ENCODE measurements around the gene ZSCAN23. TPM values are rescaled to one million over a fixed set of nuclear protein-coding genes. Genes with fewer than 3 reads are reported as not detected.

ZSCAN23 gene
- total RNA-seq, 2 donors from 2014 or later, result 2.3 to 8.3 TPM

- H3K9me3 ChIP-seq, result no peaks in the 10 kb centered on the region
- H3K36me3 ChIP-seq (replicated peaks in 1 of 2; ENCODE audit: insufficient read depth in 1 of 2, low read depth in 2 of 2), result no peaks in the 10 kb centered on the region
- DNase-seq (no peak), ATAC-seq (no peak)
- no peak overlapping the region for H3K27ac ChIP-seq
- no peaks in the 10 kb centered on the region for H3K27me3 ChIP-seq
- H3K4me3 ChIP-seq, result no peak overlapping the region
- intact Hi-C loops (cut with DNase I), result no loop called here
- H3K4me1 ChIP-seq, result no peaks in the 10 kb centered on the region
- no peak for TF ChIP-seq CTCF (IDR thresholded peaks at IDR 0.05)
Observed at GRCh38 chr6:28424163-28424562, 19.1 kb downstream of the ZSCAN23 start.

- H3K4me3 ChIP-seq, result no peak overlapping the region
- intact Hi-C loops (cut with DNase I), result no loop called here
- 88 to 92% methylated on average over 1 of the region's 1 CpG for WGBS, 2 donors
- no peaks in the 10 kb centered on the region for H3K27me3 ChIP-seq
- no peaks in the 10 kb centered on the region for H3K36me3 ChIP-seq (replicated peaks in 1 of 2; ENCODE audit: insufficient read depth in 1 of 2, low read depth in 2 of 2)
- H3K27ac ChIP-seq, result no peak overlapping the region
- H3K9me3 ChIP-seq, result no peaks in the 10 kb centered on the region
- no peaks in the 10 kb centered on the region for H3K4me1 ChIP-seq
- ATAC-seq (no peak), DNase-seq (no peak)
- TF ChIP-seq POLR2A (IDR thresholded peaks at IDR 0.05) (no peak), CTCF (IDR thresholded peaks at IDR 0.05) (no peak)
Observed at GRCh38 chr6:28423546-28423945, 19.7 kb downstream of the ZSCAN23 start.

GRCh38 chr6:28413681-28414080 lies 29.6 kb downstream of the ZSCAN23 start:
- Histone ChIP-seq H3K4me3 (no peak overlapping the region), H3K27me3 (no peaks in the 10 kb centered on the region), H3K9me3 (no peaks in the 10 kb centered on the region), H3K27ac (no peak overlapping the region), H3K4me1 (no peaks in the 10 kb centered on the region), H3K36me3 (replicated peaks in 1 of 2; ENCODE audit: insufficient read depth in 1 of 2, low read depth in 2 of 2) (no peaks in the 10 kb centered on the region)
- intact Hi-C loops (cut with DNase I), result no loop called here
- DNase-seq, result no peak
- no peak for ATAC-seq
- no peak for TF ChIP-seq POLR2A (IDR thresholded peaks at IDR 0.05)
- no peak for TF ChIP-seq CTCF (IDR thresholded peaks at IDR 0.05)

GRCh38 chr6:28410767-28411166 lies 32.5 kb downstream of the ZSCAN23 start:
- no peak for ATAC-seq

More at GRCh38 chr6:28410767-28411166, 32.5 kb downstream of the ZSCAN23 start:
- H3K4me1 ChIP-seq, result no peaks in the 10 kb centered on the region
- TF ChIP-seq POLR2A (IDR thresholded peaks at IDR 0.05) (no peak), CTCF (IDR thresholded peaks at IDR 0.05) (no peak)
- no peaks in the 10 kb centered on the region for H3K27me3 ChIP-seq
- 83 to 92% methylated on average over 2 of the region's 2 CpGs for WGBS, 2 donors
- no peak for DNase-seq
- no peaks in the 10 kb centered on the region for H3K9me3 ChIP-seq
- no peak overlapping the region for H3K27ac ChIP-seq
- no peak overlapping the region for H3K4me3 ChIP-seq
- no peaks in the 10 kb centered on the region for H3K36me3 ChIP-seq (replicated peaks in 1 of 2; ENCODE audit: insufficient read depth in 1 of 2, low read depth in 2 of 2)
- intact Hi-C loops (cut with DNase I), result no loop called here

Data from body of pancreas (tissue), 4 donors.